SK-N-SH (cell line): Measurements from ENCODE around the gene LBX1.

Experiments used
- CTCF ChIP-seq: fragments of 200-600 bp; sonication (generic); IDR thresholded peaks from 2 replicates; pipeline ENCODE4 v1.6.1; 2017; ENCODE audit warnings: antibody characterized with exemption, mild to moderate bottlenecking, moderate library complexity
- ELF1 ChIP-seq: IDR thresholded peaks from 2 replicates; pipeline ENCODE4 v1.4.0; 2012
- GATA2 ChIP-seq: sonication (generic); formaldehyde crosslinking; IDR thresholded peaks from 2 replicates; pipeline ENCODE4 v1.5.0; 2020; ENCODE audit warnings: mild to moderate bottlenecking, missing genetic modification reagents
- POLR2AphosphoS5 ChIP-seq: IDR thresholded peaks from 2 replicates; pipeline ENCODE4 v1.6.1; 2012; ENCODE audit warnings: low read depth, low read length
- RFX5 ChIP-seq: IDR thresholded peaks from 2 replicates; pipeline ENCODE4 v1.6.1; 2012; ENCODE audit warnings: mild to moderate bottlenecking, improper control_type of control experiment, low read length
- TAF1 ChIP-seq: IDR thresholded peaks from 2 replicates; pipeline ENCODE4 v1.6.1; 2012; ENCODE audit warnings: low read depth, mild to moderate bottlenecking, low read length, moderate library complexity, borderline replicate concordance
- YY1 ChIP-seq: IDR thresholded peaks from 2 replicates; pipeline ENCODE4 v1.4.0; 2012; ENCODE audit warnings: low read depth, mild to moderate bottlenecking
- TF ChIP-seq, protein P1 (sequence below): IDR thresholded peaks from 2 replicates; pipeline ENCODE4 v1.4.0; 2012; ENCODE audit warnings: low read depth
- TF ChIP-seq, protein P2 (sequence below): IDR thresholded peaks from 2 replicates; pipeline ENCODE4 v1.6.1; 2012; ENCODE audit warnings: mild to moderate bottlenecking, low read depth, low read length, moderate library complexity

- TF ChIP-seq GATA2 (CRISPR knock-in tag) (no peak), ELF1 (no peak), TAF1 (no peak), CTCF (no peak), POLR2AphosphoS5 (no peak), YY1 (no peak), RFX5 (no peak)
- TF ChIP-seq, protein P1, sequence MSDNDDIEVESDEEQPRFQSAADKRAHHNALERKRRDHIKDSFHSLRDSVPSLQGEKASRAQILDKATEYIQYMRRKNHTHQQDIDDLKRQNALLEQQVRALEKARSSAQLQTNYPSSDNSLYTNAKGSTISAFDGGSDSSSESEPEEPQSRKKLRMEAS, result no peak
- TF ChIP-seq, protein P2, sequence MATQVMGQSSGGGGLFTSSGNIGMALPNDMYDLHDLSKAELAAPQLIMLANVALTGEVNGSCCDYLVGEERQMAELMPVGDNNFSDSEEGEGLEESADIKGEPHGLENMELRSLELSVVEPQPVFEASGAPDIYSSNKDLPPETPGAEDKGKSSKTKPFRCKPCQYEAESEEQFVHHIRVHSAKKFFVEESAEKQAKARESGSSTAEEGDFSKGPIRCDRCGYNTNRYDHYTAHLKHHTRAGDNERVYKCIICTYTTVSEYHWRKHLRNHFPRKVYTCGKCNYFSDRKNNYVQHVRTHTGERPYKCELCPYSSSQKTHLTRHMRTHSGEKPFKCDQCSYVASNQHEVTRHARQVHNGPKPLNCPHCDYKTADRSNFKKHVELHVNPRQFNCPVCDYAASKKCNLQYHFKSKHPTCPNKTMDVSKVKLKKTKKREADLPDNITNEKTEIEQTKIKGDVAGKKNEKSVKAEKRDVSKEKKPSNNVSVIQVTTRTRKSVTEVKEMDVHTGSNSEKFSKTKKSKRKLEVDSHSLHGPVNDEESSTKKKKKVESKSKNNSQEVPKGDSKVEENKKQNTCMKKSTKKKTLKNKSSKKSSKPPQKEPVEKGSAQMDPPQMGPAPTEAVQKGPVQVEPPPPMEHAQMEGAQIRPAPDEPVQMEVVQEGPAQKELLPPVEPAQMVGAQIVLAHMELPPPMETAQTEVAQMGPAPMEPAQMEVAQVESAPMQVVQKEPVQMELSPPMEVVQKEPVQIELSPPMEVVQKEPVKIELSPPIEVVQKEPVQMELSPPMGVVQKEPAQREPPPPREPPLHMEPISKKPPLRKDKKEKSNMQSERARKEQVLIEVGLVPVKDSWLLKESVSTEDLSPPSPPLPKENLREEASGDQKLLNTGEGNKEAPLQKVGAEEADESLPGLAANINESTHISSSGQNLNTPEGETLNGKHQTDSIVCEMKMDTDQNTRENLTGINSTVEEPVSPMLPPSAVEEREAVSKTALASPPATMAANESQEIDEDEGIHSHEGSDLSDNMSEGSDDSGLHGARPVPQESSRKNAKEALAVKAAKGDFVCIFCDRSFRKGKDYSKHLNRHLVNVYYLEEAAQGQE, result no peak
Measured at GRCh38 chr10:101222683-101223273, 6.5 kb downstream of the LBX1 start.
